SK-N-SH (cell line): Measurements from ENCODE around the gene FERMT1. TPM values are rescaled to one million over a fixed set of nuclear protein-coding genes. Genes with fewer than 3 reads are reported as not detected.

Experiments used
- CTCF ChIA-PET: fragments of 300-600, 350-600 bp; formaldehyde crosslinking; extraction: SDS; loops from one replicate; lab custom pipeline; 2021; lab: Yijun Ruan, JAX
- POLR2A ChIA-PET: fragments of 350-600 bp; sonication (Branson Sonifier 250); formaldehyde crosslinking; extraction: SDS; loops from one replicate; lab custom pipeline; 2020; ENCODE audit warnings: antibody characterized with exemption, inconsistent platforms; lab: Yijun Ruan, JAX
- DNase-seq: peaks from one replicate; pipeline ENCODE4 v3.0.0; 2012
- H2AFZ ChIP-seq: fragments of 200-600 bp; sonication (generic); 2 replicates; pipeline ENCODE4 v1.8.1; 2016; ENCODE audit warnings: antibody characterized with exemption, mild to moderate bottlenecking, low read depth
- H3F3A ChIP-seq: fragments of 200-600 bp; sonication (generic); replicated peaks from 2 replicates; pipeline ENCODE3; 2016; ENCODE audit warnings: antibody characterized with exemption, mild to moderate bottlenecking; ENCODE audit not compliant: insufficient read depth
- H3K27ac ChIP-seq, 2 experiments: fragments of 200-500 bp in 1 of 2; fragments of 200-600 bp in 1 of 2; sonication (Bioruptor generic) in 1 of 2; sonication (generic), shearing (Covaris generic) in 1 of 2; 2 replicates each; pipeline versions ENCODE4 v1.5.1 to v1.6.1; 2014 to 2016; ENCODE audit warnings: low read depth in 2 of 2, inconsistent platforms in 1 of 2, low read length in 1 of 2, mild to moderate bottlenecking in 1 of 2, mixed read lengths in 1 of 2
- H3K27me3 ChIP-seq: fragments of 200-600 bp; sonication (generic), shearing (Covaris generic); 2 replicates; pipeline ENCODE4 v1.6.1; 2016; ENCODE audit warnings: mixed run types; ENCODE audit not compliant: insufficient read depth
- H3K36me3 ChIP-seq, 2 experiments: fragments of 200-500 bp in 1 of 2; fragments of 200-600 bp in 1 of 2; sonication (Bioruptor generic) in 1 of 2; sonication (generic) in 1 of 2; replicated peaks in 1 of 2; 2 replicates each; pipeline versions ENCODE3 to v1.5.1; 2014 to 2016; ENCODE audit warnings: low read length in 1 of 2, mild to moderate bottlenecking in 1 of 2; ENCODE audit not compliant: insufficient read depth in 2 of 2, control insufficient read depth in 1 of 2
- H3K4me1 ChIP-seq, 2 experiments: fragments of 200-500 bp in 1 of 2; fragments of 200-600 bp in 1 of 2; sonication (Bioruptor generic) in 1 of 2; sonication (generic), shearing (Covaris generic) in 1 of 2; 2 replicates each; pipeline versions ENCODE4 v1.5.1 to v1.6.1; 2014 to 2016; ENCODE audit warnings: low read depth in 1 of 2, low read length in 1 of 2, mixed run types in 1 of 2; ENCODE audit not compliant: insufficient read depth in 2 of 2, control insufficient read depth in 1 of 2
- H3K4me2 ChIP-seq: fragments of 200-600 bp; sonication (generic), shearing (Covaris generic); 2 replicates; pipeline ENCODE4 v1.6.1; 2017; ENCODE audit warnings: mixed run types
- H3K4me3 ChIP-seq, 2 experiments: fragments of 200-500 bp in 1 of 2; fragments of 200-600 bp in 1 of 2; sonication (Bioruptor generic) in 1 of 2; sonication (generic), shearing (Covaris generic) in 1 of 2; 2 replicates each; pipeline versions ENCODE4 v1.5.1 to v1.8.1; 2014 to 2016; ENCODE audit warnings: low read depth in 2 of 2, inconsistent platforms in 1 of 2, low read length in 1 of 2, mild to moderate bottlenecking in 1 of 2, mixed read lengths in 1 of 2, moderate library complexity in 1 of 2
- H3K79me2 ChIP-seq: fragments of 200-600 bp; sonication (generic); 2 replicates; pipeline ENCODE4 v1.8.1; 2017; ENCODE audit warnings: mild to moderate bottlenecking; ENCODE audit not compliant: insufficient read depth
- H3K9ac ChIP-seq: fragments of 200-600 bp; sonication (generic); 2 replicates; pipeline ENCODE4 v1.6.1; 2017; ENCODE audit warnings: mixed run types
- H3K9me2 ChIP-seq: fragments of 200-600 bp; sonication (generic); 2 replicates; pipeline ENCODE4 v1.6.1; 2017; ENCODE audit warnings: mixed run types
- H3K9me3 ChIP-seq: fragments of 200-600 bp; sonication (generic); 2 replicates; pipeline ENCODE4 v1.6.1; 2017; ENCODE audit warnings: mixed run types, mild to moderate bottlenecking, moderate library complexity
- H4K20me1 ChIP-seq: fragments of 200-600 bp; sonication (generic); 2 replicates; pipeline ENCODE4 v1.6.1; 2017; ENCODE audit warnings: mild to moderate bottlenecking, mixed run types; ENCODE audit not compliant: insufficient read depth
- CTCF ChIP-seq: fragments of 200-600 bp; sonication (generic); IDR thresholded peaks from 2 replicates; pipeline ENCODE4 v1.6.1; 2017; ENCODE audit warnings: antibody characterized with exemption, mild to moderate bottlenecking, moderate library complexity
- FOSL2 ChIP-seq: IDR thresholded peaks from 2 replicates; pipeline ENCODE4 v1.4.0; 2012; ENCODE audit warnings: low read depth, mild to moderate bottlenecking, moderate library complexity, borderline replicate concordance
- FOXJ3 ChIP-seq: sonication (generic); formaldehyde crosslinking; IDR thresholded peaks from 2 replicates; pipeline ENCODE4 v1.5.1; 2020; ENCODE audit warnings: mild to moderate bottlenecking, missing genetic modification reagents
- MEF2A ChIP-seq: IDR thresholded peaks from 2 replicates; pipeline ENCODE4 v1.4.0; 2012; ENCODE audit warnings: low read depth, borderline replicate concordance
- NRF1 ChIP-seq: IDR thresholded peaks from 2 replicates; pipeline ENCODE4 v1.6.1; 2012; ENCODE audit warnings: low read depth, mild to moderate bottlenecking, low read length
- RAD21 ChIP-seq: IDR thresholded peaks from 2 replicates; pipeline ENCODE4 v1.6.1; 2012; ENCODE audit warnings: mild to moderate bottlenecking, low read length
- REST ChIP-seq: IDR thresholded peaks from 2 replicates; pipeline ENCODE4 v1.6.1; 2012; ENCODE audit warnings: mild to moderate bottlenecking, low read depth, low read length, moderate library complexity
- RFX5 ChIP-seq: IDR thresholded peaks from 2 replicates; pipeline ENCODE4 v1.6.1; 2012; ENCODE audit warnings: mild to moderate bottlenecking, improper control_type of control experiment, low read length
- RXRA ChIP-seq: IDR thresholded peaks from 2 replicates; pipeline ENCODE4 v1.4.0; 2012; ENCODE audit warnings: low read depth, mild to moderate bottlenecking, borderline replicate concordance
- SIN3A ChIP-seq: IDR thresholded peaks from 2 replicates; pipeline ENCODE4 v1.6.1; 2012; ENCODE audit warnings: low read depth, mild to moderate bottlenecking, low read length, moderate library complexity, borderline replicate concordance
- TAF1 ChIP-seq: IDR thresholded peaks from 2 replicates; pipeline ENCODE4 v1.6.1; 2012; ENCODE audit warnings: low read depth, mild to moderate bottlenecking, low read length, moderate library complexity, borderline replicate concordance
- TCF12 ChIP-seq: IDR thresholded peaks from 2 replicates; pipeline ENCODE4 v1.4.0; 2012
- USF2 ChIP-seq: fragments of 150-350 bp; IDR thresholded peaks from 2 replicates; pipeline ENCODE4 v1.6.1; 2017; ENCODE audit warnings: antibody characterized with exemption, low read length, low read depth, borderline replicate concordance
- WGBS: methylation state at CpG from one replicate; pipeline ENCODE4 v1.1.6; 2017; ENCODE audit warnings: low lambda C conversion rate; 5-methylcytosine and 5-hydroxymethylcytosine counted together
- polyA plus RNA-seq, 3 experiments: library from polyadenylated mRNA; depleted of rRNA; stranded (reverse); fragments of >200 nt; gene quantifications; 2 replicates each; pipeline ENCODE4 v1.2.3, GENCODE V29; 2012

Gene FERMT1
- polyA plus RNA-seq, 1 of the 3 experiments (the other 2 are of a cell fraction): 0.81 TPM

GRCh38 chr20:6066582-6066981, 56.2 kb downstream of the FERMT1 start (continued):
- TF ChIP-seq CTCF (no peak), RFX5 (no peak), REST (no peak), NRF1 (no peak), SIN3A (no peak)

- ChIA-PET POLR2A (no interaction called here), CTCF (interaction anchor here (0.7 to 1.7 kb wide), 3 partner anchors 12 to 957 kb away, joined by 3 to 4 read pairs (median 3); no protein-coding TSS in a partner anchor)
Observed at GRCh38 chr20:6061544-6061943, 61.3 kb downstream of the FERMT1 start.

GRCh38 chr20:6060213-6060612, 62.6 kb downstream of the FERMT1 start:
- WGBS: 23% methylated on average over 6 of the region's 6 CpGs
- Histone ChIP-seq H3K9me3 (no peaks in the 10 kb centered on the region), H3K36me3 (no peaks in the 10 kb centered on the region), H3K4me3 (no peak overlapping the region), H3K4me1 (peaks cover 0 to 11% of the 10 kb centered on the region in 2 experiments; a peak in 1 of 4 replicates), H3K79me2 (no peaks in the 10 kb centered on the region), H3K9me2 (no peaks in the 10 kb centered on the region), H3F3A (no peaks in the 10 kb centered on the region), H3K27me3 (peaks cover 7% of the 10 kb centered on the region; the same call in 1 of the 2 replicates), H2AFZ (no peak overlapping the region), H3K27ac (no peak overlapping the region), H4K20me1 (no peaks in the 10 kb centered on the region), H3K4me2 (no peak overlapping the region), H3K9ac (no peak overlapping the region)
- ChIA-PET CTCF (no interaction called here), POLR2A (no interaction called here)
- DNase-seq: no peak
- TF ChIP-seq MEF2A (no peak), RAD21 (no peak), TCF12 (no peak), FOXJ3 (CRISPR knock-in tag) (no peak), FOSL2 (no peak), TAF1 (no peak), RXRA (no peak), RFX5 (no peak)

More at GRCh38 chr20:6061544-6061943, 61.3 kb downstream of the FERMT1 start:
- no peak overlapping the region for H3K9ac ChIP-seq
- DNase-seq: no peak
- no peaks in the 10 kb centered on the region for H3K9me3 ChIP-seq
- H3K4me1 ChIP-seq: no peaks in the 10 kb centered on the region; a peak in 1 of 4 replicates
- TF ChIP-seq USF2: no peak
- WGBS: 44% methylated on average over 1 of the region's 2 CpGs
- H3F3A ChIP-seq: no peaks in the 10 kb centered on the region
- no peaks in the 10 kb centered on the region for H3K9me2 ChIP-seq
- H2AFZ ChIP-seq: no peak overlapping the region
- H4K20me1 ChIP-seq: no peaks in the 10 kb centered on the region
- H3K27ac ChIP-seq: no peak overlapping the region
- no peaks in the 10 kb centered on the region for H3K36me3 ChIP-seq
- peaks cover 7% of the 10 kb centered on the region; the same call in 1 of the 2 replicates for H3K27me3 ChIP-seq
- H3K4me3 ChIP-seq: no peak overlapping the region
- H3K79me2 ChIP-seq: no peaks in the 10 kb centered on the region
- no peak overlapping the region for H3K4me2 ChIP-seq
